Glutamatergic neuron (in vitro differentiated cells): Measurements from ENCODE around the gene IFNA4. TPM values are rescaled to one million over a fixed set of nuclear protein-coding genes. Genes with fewer than 3 reads are reported as not detected.

ENCODE experiments used
- DNase-seq: peaks from one replicate; pipeline ENCODE4 v3.0.0; 2022
- H3K27ac Mint-ChIP-seq: one replicate; pipeline ENCODE4 v1.8.0; 2020; ENCODE audit warnings: mild to moderate bottlenecking, mixed read lengths, inconsistent platforms; ENCODE audit not compliant: unreplicated experiment
- H3K27me3 Mint-ChIP-seq: one replicate; pipeline ENCODE4 v1.8.0; 2020; ENCODE audit warnings: mild to moderate bottlenecking, moderate library complexity, mixed read lengths, inconsistent platforms; ENCODE audit not compliant: unreplicated experiment
- H3K36me3 Mint-ChIP-seq: one replicate; pipeline ENCODE4 v1.8.0; 2020; ENCODE audit warnings: mild to moderate bottlenecking, mixed read lengths, inconsistent platforms; ENCODE audit not compliant: unreplicated experiment
- H3K4me1 Mint-ChIP-seq: one replicate; pipeline ENCODE4 v1.8.0; 2020; ENCODE audit warnings: mild to moderate bottlenecking, low read depth, mixed read lengths, inconsistent platforms; ENCODE audit not compliant: unreplicated experiment
- H3K4me3 Mint-ChIP-seq: one replicate; pipeline ENCODE4 v1.8.0; 2020; ENCODE audit warnings: mild to moderate bottlenecking, mixed read lengths, inconsistent platforms; ENCODE audit not compliant: unreplicated experiment
- H3K9me3 Mint-ChIP-seq: one replicate; pipeline ENCODE4 v1.8.0; 2020; ENCODE audit warnings: mild to moderate bottlenecking, moderate library complexity, mixed read lengths, inconsistent platforms; ENCODE audit not compliant: unreplicated experiment
- total RNA-seq: library from RNA; stranded (reverse); fragmentation: NEBNext Ultra II Directional; extraction: Animal tissue kit (Norgen Biotek cat#: 25700); gene quantifications from one replicate; pipeline ENCODE4 v1.2.1, GENCODE V29; 2021; ENCODE audit not compliant: unreplicated experiment
- TF ChIP-seq, protein P1 (sequence below): fragments of 200-600 bp; sonication (generic); IDR thresholded peaks from one replicate; pipeline ENCODE4 v1.5.0; 2021; ENCODE audit not compliant: partially characterized antibody, unreplicated experiment

The IFNA4 gene
- total RNA-seq, 1 donor from 2014 or later, result not detected

DNA sequence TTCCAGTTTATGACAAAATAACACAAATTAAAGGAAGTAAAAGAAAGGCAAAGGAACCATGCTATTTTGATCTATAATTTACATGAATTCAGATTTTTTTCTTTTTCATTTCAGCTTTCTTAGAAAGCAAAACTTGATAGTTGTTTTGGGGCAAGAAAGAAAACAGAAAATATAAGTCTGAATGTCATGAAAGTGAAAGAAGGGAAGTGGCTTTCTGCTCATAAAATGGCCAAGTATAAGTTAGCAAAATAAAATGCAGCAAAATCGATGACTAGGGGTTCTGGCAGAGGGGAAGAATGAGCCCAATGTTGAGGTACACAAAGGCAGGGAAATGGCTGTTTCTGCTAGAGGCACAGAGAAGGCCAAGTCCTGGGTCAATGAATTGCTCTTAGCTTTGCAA lies 42.8 kb downstream of the IFNA4 start:
- Mint-ChIP-seq H3K27ac (no peak overlapping the region), H3K36me3 (no peaks in the 10 kb centered on the region), H3K4me3 (no peak overlapping the region), H3K9me3 (peaks cover 2% of the 10 kb centered on the region), H3K27me3 (no peaks in the 10 kb centered on the region), H3K4me1 (no peaks in the 10 kb centered on the region)
- TF ChIP-seq, protein P1, sequence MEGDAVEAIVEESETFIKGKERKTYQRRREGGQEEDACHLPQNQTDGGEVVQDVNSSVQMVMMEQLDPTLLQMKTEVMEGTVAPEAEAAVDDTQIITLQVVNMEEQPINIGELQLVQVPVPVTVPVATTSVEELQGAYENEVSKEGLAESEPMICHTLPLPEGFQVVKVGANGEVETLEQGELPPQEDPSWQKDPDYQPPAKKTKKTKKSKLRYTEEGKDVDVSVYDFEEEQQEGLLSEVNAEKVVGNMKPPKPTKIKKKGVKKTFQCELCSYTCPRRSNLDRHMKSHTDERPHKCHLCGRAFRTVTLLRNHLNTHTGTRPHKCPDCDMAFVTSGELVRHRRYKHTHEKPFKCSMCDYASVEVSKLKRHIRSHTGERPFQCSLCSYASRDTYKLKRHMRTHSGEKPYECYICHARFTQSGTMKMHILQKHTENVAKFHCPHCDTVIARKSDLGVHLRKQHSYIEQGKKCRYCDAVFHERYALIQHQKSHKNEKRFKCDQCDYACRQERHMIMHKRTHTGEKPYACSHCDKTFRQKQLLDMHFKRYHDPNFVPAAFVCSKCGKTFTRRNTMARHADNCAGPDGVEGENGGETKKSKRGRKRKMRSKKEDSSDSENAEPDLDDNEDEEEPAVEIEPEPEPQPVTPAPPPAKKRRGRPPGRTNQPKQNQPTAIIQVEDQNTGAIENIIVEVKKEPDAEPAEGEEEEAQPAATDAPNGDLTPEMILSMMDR, result no peak
- DNase-seq, result no peak

- no peak within 1 kb of the TSS for H3K27ac Mint-ChIP-seq
- TF ChIP-seq, protein P1, result no peak
- H3K4me3 Mint-ChIP-seq, result no peak within 1 kb of the TSS
- H3K36me3 Mint-ChIP-seq, result no peaks in the 10 kb centered on the region
- H3K9me3 Mint-ChIP-seq, result no peaks in the 10 kb centered on the region
- no peaks in the 10 kb centered on the region for H3K4me1 Mint-ChIP-seq
- DNase-seq, result no peak
- no peaks in the 10 kb centered on the region for H3K27me3 Mint-ChIP-seq
Observed at GRCh38 chr9:21141427-21141882, 45.9 kb downstream of the IFNA4 start, which contains the start of gene IFNW1. IFNW1 (minus strand) TSS chr9:21141832; CDS start chr9:21141570, 262 bp downstream.

GRCh38 chr9:21137020-21137419 lies 50.4 kb downstream of the IFNA4 start:
- no peak overlapping the region for H3K27ac Mint-ChIP-seq
- TF ChIP-seq, protein P1, result no peak
- no peak overlapping the region for H3K4me3 Mint-ChIP-seq
- H3K27me3 Mint-ChIP-seq, result no peaks in the 10 kb centered on the region
- H3K9me3 Mint-ChIP-seq, result no peaks in the 10 kb centered on the region
- no peaks in the 10 kb centered on the region for H3K4me1 Mint-ChIP-seq
- DNase-seq, result no peak
- no peaks in the 10 kb centered on the region for H3K36me3 Mint-ChIP-seq

Other genes starting within 250 kb of the IFNA4 start
- 0.10 TPM for gene HACD4, start 155.9 kb downstream of the IFNA4 start, total RNA-seq
- gene IFNB1, start 109.6 kb downstream of the IFNA4 start, total RNA-seq, result not detected
- gene IFNW1, start 45.8 kb downstream of the IFNA4 start, total RNA-seq, result not detected
- not detected for gene IFNA21, start 20.9 kb downstream of the IFNA4 start, total RNA-seq
- not detected for gene IFNA7, start 14.6 kb upstream of the IFNA4 start, total RNA-seq
- not detected for gene IFNA10, start 19.6 kb upstream of the IFNA4 start, total RNA-seq
- gene IFNA16, start 29.7 kb upstream of the IFNA4 start, total RNA-seq, result not detected
- gene IFNA17, start 40.6 kb upstream of the IFNA4 start, total RNA-seq, result not detected
- not detected for gene IFNA14, start 52.4 kb upstream of the IFNA4 start, total RNA-seq
- not detected for gene IFNA5, start 117.7 kb upstream of the IFNA4 start, total RNA-seq
- 38.7 TPM for gene KLHL9, start 147.8 kb upstream of the IFNA4 start, total RNA-seq
- gene IFNA6, start 163.3 kb upstream of the IFNA4 start, total RNA-seq, result not detected
- not detected for gene IFNA13, start 180.5 kb upstream of the IFNA4 start, total RNA-seq
- not detected for gene IFNA2, start 197.8 kb upstream of the IFNA4 start, total RNA-seq
- not detected for gene IFNA8, start 221.5 kb upstream of the IFNA4 start, total RNA-seq